Measurements from ENCODE around the gene RFX7.

RFX7 gene

DNA sequence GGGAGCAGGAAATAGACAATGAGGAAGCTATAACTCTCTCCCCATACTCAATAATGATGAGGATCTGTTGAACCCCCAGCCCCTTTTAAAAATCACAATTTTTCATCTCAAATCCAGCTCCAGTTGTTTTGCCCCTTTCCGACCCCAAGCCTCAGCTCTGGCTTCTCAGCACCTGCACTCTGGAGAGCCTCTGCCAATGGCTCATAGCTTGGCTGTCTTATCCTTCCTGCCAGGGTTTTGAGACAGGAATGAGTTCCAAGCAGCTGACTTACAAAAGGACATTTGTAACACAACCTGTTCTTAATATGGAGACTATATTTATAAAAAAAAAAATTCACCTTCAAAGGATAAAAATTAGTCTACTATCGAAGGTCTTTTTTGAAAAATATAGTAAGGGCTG is 144.4 kb downstream of the RFX7 start:
- H4K12ac ChIP-seq (ENCODE audit: low read depth, low read length) = no peak overlapping the region
- no peak overlapping the region for H3K4me2 ChIP-seq (ENCODE audit: low read length)
- no peak overlapping the region for H3K9ac ChIP-seq (ENCODE audit: low read length)
- no peak overlapping the region for H2BK12ac ChIP-seq (ENCODE audit: low read length)
- H3K4me1 ChIP-seq (ENCODE audit: control insufficient read depth in 1 of 2, insufficient read depth in 2 of 2, low read length in 2 of 2) = no peaks in the 10 kb centered on the region
- no peak overlapping the region for H2AFZ ChIP-seq (ENCODE audit: insufficient read depth, low read length, poor library complexity)
- H3K4me3 ChIP-seq (ENCODE audit: low read depth, low read length) = no peak overlapping the region
- no peak overlapping the region for H2AK5ac ChIP-seq (ENCODE audit: low read length)
- DNase-seq = no peak
- no peak overlapping the region for H3K23ac ChIP-seq (ENCODE audit: low read length)
- H3K36me3 ChIP-seq (ENCODE audit: control insufficient read depth in 1 of 2, insufficient read depth in 2 of 2, low read length in 2 of 2) = peaks cover 14 to 20% of the 10 kb centered on the region in 2 experiments
- no peaks in the 10 kb centered on the region for H3K27me3 ChIP-seq (ENCODE audit: insufficient read depth, low read length)
- no peak overlapping the region for H3K14ac ChIP-seq (ENCODE audit: low read length)
- WGBS (ENCODE audit: extremely low coverage, insufficient coverage, insufficient read length) = no CpG with 5 or more reads among the region's 2 CpGs
- no peak overlapping the region for H2BK5ac ChIP-seq (ENCODE audit: low read depth, low read length, poor library complexity)
- no peak overlapping the region for H3K27ac ChIP-seq (ENCODE audit: low read depth, low read length)
- H2BK120ac ChIP-seq (ENCODE audit: insufficient read depth, low read length, poor library complexity) = no peak overlapping the region
- no peak overlapping the region for H3K18ac ChIP-seq (ENCODE audit: low read length)
- no peak overlapping the region for H4K91ac ChIP-seq (ENCODE audit: low read depth, low read length)
- H3K79me1 ChIP-seq (ENCODE audit: low read length) = no peaks in the 10 kb centered on the region
- no peak overlapping the region for H4K8ac ChIP-seq (ENCODE audit: low read depth, low read length)
- H3K9me3 ChIP-seq (ENCODE audit: insufficient read depth, low read depth, low read length) = no peaks in the 10 kb centered on the region
- H3K79me2 ChIP-seq (ENCODE audit: control insufficient read depth, insufficient read depth, low read length, poor library complexity) = no peaks in the 10 kb centered on the region
- H3K4ac ChIP-seq (ENCODE audit: low read depth, low read length) = no peak overlapping the region

DNA sequence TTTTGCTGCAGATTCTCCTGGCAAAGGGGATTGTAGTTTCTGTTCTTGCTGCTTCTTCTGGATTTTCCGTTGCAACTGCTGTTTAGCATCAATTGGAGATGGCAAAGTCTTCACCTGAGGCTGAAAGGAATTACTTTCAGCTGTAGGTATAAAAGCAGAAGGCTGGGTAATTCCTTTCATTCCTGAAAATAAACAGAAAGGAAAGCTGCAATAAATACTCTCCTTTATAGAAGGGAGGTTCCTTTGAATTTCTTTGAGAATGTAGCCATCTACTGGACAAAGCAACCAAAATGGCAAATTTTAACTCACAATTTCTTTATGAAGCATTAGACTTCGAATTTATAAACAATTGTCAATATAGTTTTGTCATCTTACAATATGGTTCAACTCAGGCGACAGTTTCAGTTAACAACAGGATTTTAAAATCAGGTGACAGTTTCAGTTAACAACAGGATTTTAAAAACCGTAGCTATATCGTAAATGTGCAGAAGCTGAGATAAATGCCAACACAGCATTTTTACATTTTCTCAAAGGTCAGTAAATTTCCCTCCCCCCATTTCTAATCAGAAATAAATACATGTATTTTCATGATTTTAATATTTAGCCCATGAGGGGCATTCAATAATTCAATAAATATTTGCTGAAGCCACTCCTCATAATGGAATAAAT is 145.3 kb downstream of the RFX7 start:
- H3K14ac ChIP-seq (ENCODE audit: low read length) = no peak overlapping the region
- H4K8ac ChIP-seq (ENCODE audit: low read depth, low read length) = no peak overlapping the region
- H2BK5ac ChIP-seq (ENCODE audit: low read depth, low read length, poor library complexity) = no peak overlapping the region
- H4K12ac ChIP-seq (ENCODE audit: low read depth, low read length) = no peak overlapping the region
- H3K4me1 ChIP-seq (ENCODE audit: control insufficient read depth in 1 of 2, insufficient read depth in 2 of 2, low read length in 2 of 2) = no peaks in the 10 kb centered on the region
- H4K91ac ChIP-seq (ENCODE audit: low read depth, low read length) = no peak overlapping the region
- no peak overlapping the region for H2AK5ac ChIP-seq (ENCODE audit: low read length)
- H3K4me3 ChIP-seq (ENCODE audit: low read depth, low read length) = no peak overlapping the region
- H3K27me3 ChIP-seq (ENCODE audit: insufficient read depth, low read length) = no peaks in the 10 kb centered on the region
- no peaks in the 10 kb centered on the region for H3K9me3 ChIP-seq (ENCODE audit: insufficient read depth, low read depth, low read length)
- H3K4ac ChIP-seq (ENCODE audit: low read depth, low read length) = no peak overlapping the region
- no peak overlapping the region for H3K23ac ChIP-seq (ENCODE audit: low read length)
- H2BK12ac ChIP-seq (ENCODE audit: low read length) = no peak overlapping the region
- H3K79me2 ChIP-seq (ENCODE audit: control insufficient read depth, insufficient read depth, low read length, poor library complexity) = no peaks in the 10 kb centered on the region
- no CpG with 5 or more reads among the region's 5 CpGs for WGBS (ENCODE audit: extremely low coverage, insufficient coverage, insufficient read length)
- no peak overlapping the region for H3K9ac ChIP-seq (ENCODE audit: low read length)
- no peaks in the 10 kb centered on the region for H3K79me1 ChIP-seq (ENCODE audit: low read length)
- peaks cover 16 to 27% of the 10 kb centered on the region in 2 experiments for H3K36me3 ChIP-seq (ENCODE audit: control insufficient read depth in 1 of 2, insufficient read depth in 2 of 2, low read length in 2 of 2)
- no peak overlapping the region for H3K18ac ChIP-seq (ENCODE audit: low read length)
- H2AFZ ChIP-seq (ENCODE audit: insufficient read depth, low read length, poor library complexity) = no peak overlapping the region
- H3K27ac ChIP-seq (ENCODE audit: low read depth, low read length) = no peak overlapping the region
- DNase-seq = peak in 1 of 2 donors; percentile 61
- no peak overlapping the region for H3K4me2 ChIP-seq (ENCODE audit: low read length)
- no peak overlapping the region for H2BK120ac ChIP-seq (ENCODE audit: insufficient read depth, low read length, poor library complexity)

DNA sequence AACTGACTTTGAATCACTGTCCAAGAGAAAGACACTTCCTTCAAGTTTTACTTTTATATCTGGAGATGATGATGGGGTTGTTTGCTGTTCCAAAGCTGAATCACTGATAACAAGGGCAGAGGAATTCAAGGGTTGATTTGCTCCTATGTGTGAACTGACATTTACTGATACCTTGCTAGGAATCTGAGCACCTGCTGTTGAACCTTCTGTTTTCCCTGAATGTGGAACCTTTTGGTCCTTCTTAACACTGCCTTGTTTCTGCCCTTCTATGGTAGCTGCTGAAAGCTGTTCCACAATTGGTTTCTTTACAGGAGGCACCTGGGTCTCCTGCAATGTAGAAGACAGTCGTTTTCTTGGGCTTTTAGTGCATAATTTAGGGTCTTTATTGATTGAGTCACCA is 148.3 kb downstream of the RFX7 start:
- Histone ChIP-seq H2BK12ac (ENCODE audit: low read length) (no peak overlapping the region), H3K27ac (ENCODE audit: low read depth, low read length) (no peak overlapping the region), H3K23ac (ENCODE audit: low read length) (no peak overlapping the region), H4K12ac (ENCODE audit: low read depth, low read length) (no peak overlapping the region), H3K79me2 (ENCODE audit: control insufficient read depth, insufficient read depth, low read length, poor library complexity) (no peaks in the 10 kb centered on the region), H3K9ac (ENCODE audit: low read length) (no peak overlapping the region), H3K4ac (ENCODE audit: low read depth, low read length) (no peak overlapping the region), H3K4me2 (ENCODE audit: low read length) (no peak overlapping the region), H3K36me3 (ENCODE audit: control insufficient read depth in 1 of 2, insufficient read depth in 2 of 2, low read length in 2 of 2) (peaks cover 16 to 24% of the 10 kb centered on the region in 2 experiments), H4K8ac (ENCODE audit: low read depth, low read length) (no peak overlapping the region), H4K91ac (ENCODE audit: low read depth, low read length) (no peak overlapping the region), H3K4me3 (ENCODE audit: low read depth, low read length) (no peak overlapping the region), H2BK120ac (ENCODE audit: insufficient read depth, low read length, poor library complexity) (no peak overlapping the region), H3K79me1 (ENCODE audit: low read length) (no peaks in the 10 kb centered on the region), H3K27me3 (ENCODE audit: insufficient read depth, low read length) (no peaks in the 10 kb centered on the region), H3K9me3 (ENCODE audit: insufficient read depth, low read depth, low read length) (no peaks in the 10 kb centered on the region), H2AFZ (ENCODE audit: insufficient read depth, low read length, poor library complexity) (no peak overlapping the region), H2AK5ac (ENCODE audit: low read length) (no peak overlapping the region), H2BK5ac (ENCODE audit: low read depth, low read length, poor library complexity) (no peak overlapping the region), H3K4me1 (ENCODE audit: control insufficient read depth in 1 of 2, insufficient read depth in 2 of 2, low read length in 2 of 2) (no peaks in the 10 kb centered on the region), H3K14ac (ENCODE audit: low read length) (no peak overlapping the region), H3K18ac (ENCODE audit: low read length) (no peak overlapping the region)
- no CpG with 5 or more reads among the region's 1 CpG for WGBS (ENCODE audit: extremely low coverage, insufficient coverage, insufficient read length)
- no peak for DNase-seq

DNA sequence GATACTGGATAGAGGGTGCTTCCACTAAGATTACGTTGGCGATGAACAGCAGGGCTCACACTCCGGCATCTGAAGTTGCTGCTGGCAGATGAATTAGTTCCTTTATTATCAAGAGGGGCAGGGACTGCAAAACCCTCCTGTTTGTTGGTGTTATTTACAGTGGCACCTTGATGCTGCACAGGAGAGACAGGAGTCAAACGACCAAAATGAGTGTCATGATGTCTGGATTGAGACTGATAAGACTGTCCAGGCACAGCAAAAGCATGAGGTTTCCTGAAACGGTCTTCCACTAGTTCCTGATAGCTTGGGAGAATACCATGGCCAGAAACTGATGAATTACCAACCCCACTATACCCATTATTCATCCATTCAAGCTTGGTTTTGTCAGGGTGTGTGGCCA is 149.5 kb downstream of the RFX7 start:
- Histone ChIP-seq H3K14ac (ENCODE audit: low read length) (no peak overlapping the region), H2BK12ac (ENCODE audit: low read length) (no peak overlapping the region), H3K4me1 (ENCODE audit: control insufficient read depth in 1 of 2, insufficient read depth in 2 of 2, low read length in 2 of 2) (no peaks in the 10 kb centered on the region), H3K27ac (ENCODE audit: low read depth, low read length) (no peak overlapping the region), H3K79me1 (ENCODE audit: low read length) (no peaks in the 10 kb centered on the region), H4K12ac (ENCODE audit: low read depth, low read length) (no peak overlapping the region), H3K27me3 (ENCODE audit: insufficient read depth, low read length) (no peaks in the 10 kb centered on the region), H3K79me2 (ENCODE audit: control insufficient read depth, insufficient read depth, low read length, poor library complexity) (no peaks in the 10 kb centered on the region), H3K9ac (ENCODE audit: low read length) (no peak overlapping the region), H3K4ac (ENCODE audit: low read depth, low read length) (no peak overlapping the region), H3K18ac (ENCODE audit: low read length) (no peak overlapping the region), H2AK5ac (ENCODE audit: low read length) (no peak overlapping the region), H3K4me3 (ENCODE audit: low read depth, low read length) (no peak overlapping the region), H3K36me3 (ENCODE audit: control insufficient read depth in 1 of 2, insufficient read depth in 2 of 2, low read length in 2 of 2) (peaks cover 16 to 24% of the 10 kb centered on the region in 2 experiments), H3K9me3 (ENCODE audit: insufficient read depth, low read depth, low read length) (no peaks in the 10 kb centered on the region), H4K8ac (ENCODE audit: low read depth, low read length) (no peak overlapping the region), H3K23ac (ENCODE audit: low read length) (no peak overlapping the region), H3K4me2 (ENCODE audit: low read length) (no peak overlapping the region), H4K91ac (ENCODE audit: low read depth, low read length) (no peak overlapping the region), H2BK120ac (ENCODE audit: insufficient read depth, low read length, poor library complexity) (no peak overlapping the region), H2BK5ac (ENCODE audit: low read depth, low read length, poor library complexity) (no peak overlapping the region), H2AFZ (ENCODE audit: insufficient read depth, low read length, poor library complexity) (no peak overlapping the region)
- WGBS (ENCODE audit: extremely low coverage, insufficient coverage, insufficient read length) = no CpG with 5 or more reads among the region's 5 CpGs
- DNase-seq = no peak

Measured in trophoblast cell (in vitro differentiated cells and primary cell).